Measurements from ENCODE around the gene LSM14A.

- TF ChIP-seq SMAD3 (CRISPR knock-in tag; IDR thresholded peaks at IDR 0.05; ENCODE audit: borderline replicate concordance) (no peak), NR1H2 (CRISPR knock-in tag; IDR thresholded peaks at IDR 0.05) (no peak), HMGXB4 (CRISPR knock-in tag; IDR thresholded peaks at IDR 0.05) (no peak), CTCF (IDR thresholded peaks at IDR 0.05) (no peak), TEAD4 (CRISPR knock-in tag; IDR thresholded peaks at IDR 0.05) (no peak), USF1 (CRISPR knock-in tag; IDR thresholded peaks at IDR 0.05) (no peak), SMAD4 (CRISPR knock-in tag; IDR thresholded peaks at IDR 0.05) (no peak), ATF1 (CRISPR knock-in tag; IDR thresholded peaks at IDR 0.05) (no peak), SP1 (CRISPR knock-in tag; conservative IDR thresholded peaks at IDR 0.05) (no peak)
Observed at GRCh38 chr19:34276614-34277013, 104.3 kb downstream of the LSM14A start.
